Stimulated activated naive B cell treated with anti-CD40 and anti-IgM and Interleukin-4, amounts not matched to agents 10 μg/mL and 1 μg/mL and 100 μg/mL, for 72 hours (primary cell): Measurements from ENCODE around the gene ABCB1.

ENCODE experiments used
- ATAC-seq, 2 donors: fragments of 150-1000 bp; cut with Tn5 transposase; replicated peaks; 2 replicates each; pipeline ENCODE4 v1.10.0; 2021; ENCODE audit warnings: moderate library complexity in 1 of 2
- DNase-seq: peaks from one replicate; pipeline ENCODE4 v3.0.0; 2021
- H3K27ac Mint-ChIP-seq: one replicate; pipeline ENCODE4 v1.8.0; 2022; ENCODE audit warnings: mild to moderate bottlenecking, mixed read lengths
- H3K27me3 Mint-ChIP-seq, 2 donors: one replicate each; pipeline ENCODE4 v1.8.0; 2022; ENCODE audit warnings: mixed read lengths in 2 of 2
- H3K36me3 Mint-ChIP-seq, 2 donors: one replicate each; pipeline ENCODE4 v1.8.0; 2022; ENCODE audit warnings: mixed read lengths in 2 of 2, mild to moderate bottlenecking in 1 of 2
- H3K4me1 Mint-ChIP-seq, 2 donors: one replicate each; pipeline ENCODE4 v1.8.0; 2022; ENCODE audit warnings: mixed read lengths in 2 of 2, mild to moderate bottlenecking in 1 of 2
- H3K4me3 Mint-ChIP-seq, 2 donors: one replicate each; pipeline ENCODE4 v1.8.0; 2022; ENCODE audit warnings: mild to moderate bottlenecking in 2 of 2, mixed read lengths in 2 of 2, moderate library complexity in 1 of 2
- H3K9me3 Mint-ChIP-seq, 2 donors: one replicate each; pipeline ENCODE4 v1.8.0; 2022; ENCODE audit warnings: mixed read lengths in 2 of 2, mild to moderate bottlenecking in 1 of 2

ABCB1 gene

GRCh38 chr7:87600130-87601124 is at the start of gene ABCB1:
Gene ABCB1 (minus strand): TSS chr7:87600884. CDS start chr7:87600184, 700 bp downstream.
- peaks cover 15 to 24% of the 10 kb centered on the region in 2 donors for H3K4me1 Mint-ChIP-seq
- H3K27me3 Mint-ChIP-seq = peaks cover 15 to 26% of the 10 kb centered on the region in 2 donors
- H3K9me3 Mint-ChIP-seq = no peaks in the 10 kb centered on the region
- peak; percentile 75 to 83 for ATAC-seq
- peak within 1 kb of the TSS; percentile 91 for H3K27ac Mint-ChIP-seq
- H3K36me3 Mint-ChIP-seq = no peaks in the 10 kb centered on the region
- peak within 1 kb of the TSS; percentile 93 to 95 for H3K4me3 Mint-ChIP-seq
- peak; percentile 31 for DNase-seq

GRCh38 chr7:87648316-87648715 is 47.6 kb upstream of the ABCB1 start:
- H3K9me3 Mint-ChIP-seq = no peaks in the 10 kb centered on the region
- H3K27me3 Mint-ChIP-seq = peaks cover 5 to 14% of the 10 kb centered on the region in 2 donors
- H3K4me1 Mint-ChIP-seq = no peaks in the 10 kb centered on the region
- no peak for DNase-seq
- no peak for ATAC-seq
- no peak overlapping the region for H3K4me3 Mint-ChIP-seq
- no peak overlapping the region for H3K27ac Mint-ChIP-seq
- no peaks in the 10 kb centered on the region for H3K36me3 Mint-ChIP-seq

- Mint-ChIP-seq H3K9me3 (no peaks in the 10 kb centered on the region), H3K27me3 (peaks cover 9 to 10% of the 10 kb centered on the region in 2 donors), H3K27ac (no peak overlapping the region), H3K4me1 (no peaks in the 10 kb centered on the region), H3K4me3 (no peak overlapping the region), H3K36me3 (no peaks in the 10 kb centered on the region)
- DNase-seq = no peak
- no peak for ATAC-seq
These were observed 44.8 kb upstream of the ABCB1 start for GRCh38 chr7:87645446-87645845.

- DNase-seq (no peak), ATAC-seq (no peak)
- H3K4me3 Mint-ChIP-seq = no peak overlapping the region
- H3K27me3 Mint-ChIP-seq = peaks cover 0 to 6% of the 10 kb centered on the region in 2 donors
- no peaks in the 10 kb centered on the region for H3K4me1 Mint-ChIP-seq
- H3K27ac Mint-ChIP-seq = no peak overlapping the region
- no peaks in the 10 kb centered on the region for H3K36me3 Mint-ChIP-seq
- peaks cover 6 to 8% of the 10 kb centered on the region in 2 donors for H3K9me3 Mint-ChIP-seq
These were observed 35.2 kb upstream of the ABCB1 start for GRCh38 chr7:87635921-87636320.

- ATAC-seq = peak; percentile 46 to 63
- DNase-seq = peak; percentile 28
These were observed 28.3 kb upstream of the ABCB1 start for GRCh38 chr7:87628780-87629569.

GRCh38 chr7:87627634-87627994 is 26.9 kb upstream of the ABCB1 start:
- H3K4me1 Mint-ChIP-seq = peaks cover 9 to 20% of the 10 kb centered on the region in 2 donors
- peaks cover 10 to 18% of the 10 kb centered on the region in 2 donors for H3K27me3 Mint-ChIP-seq
- peak overlapping the region; percentile 92 to 97 for H3K4me3 Mint-ChIP-seq
- ATAC-seq (peak; percentile 27 to 41), DNase-seq (no peak)
- H3K9me3 Mint-ChIP-seq = no peaks in the 10 kb centered on the region
- H3K27ac Mint-ChIP-seq = no peak overlapping the region
- H3K36me3 Mint-ChIP-seq = no peaks in the 10 kb centered on the region

More at GRCh38 chr7:87628780-87629569, 28.3 kb upstream of the ABCB1 start:
- Mint-ChIP-seq H3K4me3 (peak overlapping the region; percentile 92 to 97), H3K27me3 (peaks cover 4 to 18% of the 10 kb centered on the region in 2 donors), H3K9me3 (no peaks in the 10 kb centered on the region), H3K4me1 (peaks cover 9 to 20% of the 10 kb centered on the region in 2 donors), H3K27ac (peak overlapping the region; percentile 89), H3K36me3 (no peaks in the 10 kb centered on the region)

GRCh38 chr7:87625101-87625500 is 24.4 kb upstream of the ABCB1 start:
- H3K9me3 Mint-ChIP-seq = no peaks in the 10 kb centered on the region
- no peak for ATAC-seq
- H3K4me3 Mint-ChIP-seq = no peak overlapping the region
- DNase-seq = no peak
- H3K27ac Mint-ChIP-seq = no peak overlapping the region
- H3K36me3 Mint-ChIP-seq = no peaks in the 10 kb centered on the region
- H3K4me1 Mint-ChIP-seq = peaks cover 9 to 20% of the 10 kb centered on the region in 2 donors
- H3K27me3 Mint-ChIP-seq = peaks cover 10 to 20% of the 10 kb centered on the region in 2 donors

GRCh38 chr7:87624628-87625027 is 23.9 kb upstream of the ABCB1 start:
- Mint-ChIP-seq H3K36me3 (no peaks in the 10 kb centered on the region), H3K9me3 (no peaks in the 10 kb centered on the region), H3K27me3 (peaks cover 10 to 22% of the 10 kb centered on the region in 2 donors), H3K4me3 (no peak overlapping the region), H3K27ac (no peak overlapping the region), H3K4me1 (peaks cover 9 to 20% of the 10 kb centered on the region in 2 donors)
- DNase-seq (no peak), ATAC-seq (no peak)

- Mint-ChIP-seq H3K36me3 (no peaks in the 10 kb centered on the region), H3K4me1 (no peaks in the 10 kb centered on the region), H3K4me3 (no peak overlapping the region), H3K27me3 (peaks cover 12 to 28% of the 10 kb centered on the region in 2 donors), H3K9me3 (no peaks in the 10 kb centered on the region), H3K27ac (no peak overlapping the region)
- no peak for DNase-seq
- no peak for ATAC-seq
These were observed 14.5 kb upstream of the ABCB1 start for GRCh38 chr7:87615197-87615596.

- Mint-ChIP-seq H3K27me3 (peaks cover 11 to 35% of the 10 kb centered on the region in 2 donors), H3K4me1 (no peaks in the 10 kb centered on the region), H3K27ac (no peak overlapping the region), H3K4me3 (no peak overlapping the region), H3K36me3 (no peaks in the 10 kb centered on the region), H3K9me3 (no peaks in the 10 kb centered on the region)
- DNase-seq (no peak), ATAC-seq (no peak)
These were observed 9.2 kb upstream of the ABCB1 start for GRCh38 chr7:87609916-87610315.

GRCh38 chr7:87608431-87608830 is 7.7 kb upstream of the ABCB1 start:
- Mint-ChIP-seq H3K4me1 (no peaks in the 10 kb centered on the region), H3K27ac (no peak overlapping the region), H3K9me3 (no peaks in the 10 kb centered on the region), H3K27me3 (peaks cover 11 to 43% of the 10 kb centered on the region in 2 donors), H3K36me3 (no peaks in the 10 kb centered on the region), H3K4me3 (no peak overlapping the region)
- ATAC-seq = no peak
- no peak for DNase-seq

GRCh38 chr7:87604264-87604663 is 3.6 kb upstream of the ABCB1 start:
- ATAC-seq = no peak
- Mint-ChIP-seq H3K4me3 (no peak overlapping the region), H3K36me3 (no peaks in the 10 kb centered on the region), H3K4me1 (peaks cover 11 to 17% of the 10 kb centered on the region in 2 donors), H3K27me3 (peaks cover 22 to 39% of the 10 kb centered on the region in 2 donors), H3K9me3 (no peaks in the 10 kb centered on the region), H3K27ac (no peak overlapping the region)
- no peak for DNase-seq

- DNase-seq = peak; percentile 59
- Mint-ChIP-seq H3K36me3 (no peaks in the 10 kb centered on the region), H3K4me3 (peak overlapping the region; percentile 60 to 61), H3K9me3 (no peaks in the 10 kb centered on the region), H3K27me3 (peaks cover 11 to 18% of the 10 kb centered on the region in 2 donors), H3K4me1 (peaks cover 15 to 24% of the 10 kb centered on the region in 2 donors), H3K27ac (peak overlapping the region; percentile 2)
- ATAC-seq = peak; percentile 90 to 95
These were observed 1.3 kb downstream of the ABCB1 start for GRCh38 chr7:87599336-87599735.

GRCh38 chr7:87598234-87599009 is 2.3 kb downstream of the ABCB1 start:
- ATAC-seq (no peak), DNase-seq (no peak)
- Mint-ChIP-seq H3K36me3 (no peaks in the 10 kb centered on the region), H3K27ac (no peak overlapping the region), H3K4me1 (peaks cover 15 to 24% of the 10 kb centered on the region in 2 donors), H3K9me3 (no peaks in the 10 kb centered on the region), H3K4me3 (no peak overlapping the region), H3K27me3 (peaks cover 11 to 12% of the 10 kb centered on the region in 2 donors)
